ENCODE data around the gene CDK4. TPM values are rescaled to one million over a fixed set of nuclear protein-coding genes. Genes with fewer than 3 reads are reported as not detected.

Gene CDK4
- 387 TPM for polyA plus RNA-seq (2012; ENCODE audit: insufficient read length, low read depth)

- TF ChIP-seq SIN3A (IDR thresholded peaks at IDR 0.05; ENCODE audit: borderline replicate concordance, insufficient read depth, low read length) (peak; percentile 82; the same call in 1 of the 2 replicates), TAF1 (IDR thresholded peaks at IDR 0.05; ENCODE audit: borderline replicate concordance, insufficient read depth, low read length) (peak; percentile 84; the same call in 1 of the 2 replicates), REST (IDR thresholded peaks at IDR 0.05; ENCODE audit: insufficient read depth in 1 of 2, low read depth in 2 of 2, low read length in 2 of 2) (0 out of 4 replicates have a peak, but pooled peaks of 1 of the 2 experiments have one; percentile 40), POLR2AphosphoS5 (IDR thresholded peaks at IDR 0.05; ENCODE audit: low read depth, low read length) (peak; percentile 88), FOXP2 (optimal IDR thresholded peaks at IDR 0.05; ENCODE audit: borderline replicate concordance, extremely low read depth, extremely low read length, insufficient read depth) (no peak)
These were observed at the start of gene CDK4 for GRCh38 chr12:57751788-57752667. Gene CDK4, minus strand, starts transcription at chr12:57752310. Its CDS starts 593 bp downstream, at chr12:57751717.

- TF ChIP-seq FOXP2 (optimal IDR thresholded peaks at IDR 0.05; ENCODE audit: borderline replicate concordance, extremely low read depth, extremely low read length, insufficient read depth) (no peak), SIN3A (IDR thresholded peaks at IDR 0.05; ENCODE audit: borderline replicate concordance, insufficient read depth, low read length) (no peak), POLR2AphosphoS5 (IDR thresholded peaks at IDR 0.05; ENCODE audit: low read depth, low read length) (no peak), TAF1 (IDR thresholded peaks at IDR 0.05; ENCODE audit: borderline replicate concordance, insufficient read depth, low read length) (no peak), REST (IDR thresholded peaks at IDR 0.05; ENCODE audit: insufficient read depth in 1 of 2, low read depth in 2 of 2, low read length in 2 of 2) (no peak)
These were observed 48.9 kb upstream of the CDK4 start for GRCh38 chr12:57800965-57801364.

GRCh38 chr12:57797933-57798332 is 45.8 kb upstream of the CDK4 start:
- TF ChIP-seq POLR2AphosphoS5 (IDR thresholded peaks at IDR 0.05; ENCODE audit: low read depth, low read length) (no peak), REST (IDR thresholded peaks at IDR 0.05; ENCODE audit: insufficient read depth in 1 of 2, low read depth in 2 of 2, low read length in 2 of 2) (no peak), FOXP2 (optimal IDR thresholded peaks at IDR 0.05; ENCODE audit: borderline replicate concordance, extremely low read depth, extremely low read length, insufficient read depth) (no peak), TAF1 (IDR thresholded peaks at IDR 0.05; ENCODE audit: borderline replicate concordance, insufficient read depth, low read length) (no peak), SIN3A (IDR thresholded peaks at IDR 0.05; ENCODE audit: borderline replicate concordance, insufficient read depth, low read length) (no peak)

GRCh38 chr12:57796996-57797395 is 44.9 kb upstream of the CDK4 start:
- no peak for TF ChIP-seq FOXP2 (optimal IDR thresholded peaks at IDR 0.05; ENCODE audit: borderline replicate concordance, extremely low read depth, extremely low read length, insufficient read depth)
- no peak for TF ChIP-seq REST (IDR thresholded peaks at IDR 0.05; ENCODE audit: insufficient read depth in 1 of 2, low read depth in 2 of 2, low read length in 2 of 2)
- TF ChIP-seq POLR2AphosphoS5 (IDR thresholded peaks at IDR 0.05; ENCODE audit: low read depth, low read length) = no peak
- TF ChIP-seq SIN3A (IDR thresholded peaks at IDR 0.05; ENCODE audit: borderline replicate concordance, insufficient read depth, low read length) = no peak
- TF ChIP-seq TAF1 (IDR thresholded peaks at IDR 0.05; ENCODE audit: borderline replicate concordance, insufficient read depth, low read length) = no peak

Measured in PFSK-1 (cell line).